ENCODE data around the gene AIFM1. TPM values are rescaled to one million over a fixed set of nuclear protein-coding genes. Genes with fewer than 3 reads are reported as not detected.

AIFM1 gene
- total and polyA plus RNA-seq, 2 of the 4 experiments (the other 2 are of a cell fraction): 22.0 to 27.4 TPM

DNA sequence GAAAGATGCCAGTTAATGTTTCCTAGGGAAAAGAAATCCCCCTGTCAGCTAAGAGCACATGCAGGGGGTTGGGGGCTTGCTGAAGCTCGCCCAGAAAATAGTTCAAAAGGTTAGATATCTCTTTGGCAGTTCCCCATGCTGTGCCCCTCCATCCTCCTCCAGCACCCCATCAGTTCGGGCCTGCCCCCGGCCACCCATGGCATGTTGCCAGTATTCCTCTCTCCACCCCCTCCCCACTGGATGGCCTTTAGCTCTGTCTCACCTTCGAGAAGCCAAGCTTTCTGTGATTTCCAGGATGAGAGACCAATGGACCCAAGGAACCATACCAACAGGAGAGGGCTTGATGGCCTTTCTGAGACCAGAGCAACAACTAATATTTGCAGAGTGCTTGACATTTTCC is 11.3 kb upstream of the AIFM1 start:
- no CpG with 5 or more reads among the region's 4 CpGs for WGBS, 2 experiments (ENCODE audit: extremely low coverage in 2 of 2, insufficient read length in 1 of 2)
- ChIA-PET CTCF (interaction anchor here (0.9 kb wide), 1 partner anchor 9 kb away, joined by 3 read pairs; no protein-coding TSS in a partner anchor), POLR2A (ENCODE audit: unreplicated experiment) (no interaction called here)
- intact Hi-C loops (cut with micrococcal nuclease) (no loop called here), dilution Hi-C loops (cut with HindIII; ENCODE audit: low sequenced_read_pairs, unreplicated experiment) (no loop called here), in situ Hi-C loops (cut with MboI; ENCODE audit: low sequenced_read_pairs) (loop anchor here (25.0 kb wide), 1 partner anchor 565 kb away; no protein-coding TSS in a partner anchor)
- Histone ChIP-seq H3K27ac (ENCODE audit: insufficient read depth, low read length) (no peak overlapping the region), H3K18ac (ENCODE audit: low read depth, low read length) (no peak overlapping the region), H2BK120ac (ENCODE audit: low read depth, low read length) (no peak overlapping the region), H4K20me1 (ENCODE audit: insufficient read depth, low read length) (no peaks in the 10 kb centered on the region; the same call in 1 of the 2 replicates), H3K79me1 (ENCODE audit: low read depth in 1 of 2, low read length in 2 of 2) (no peaks in the 10 kb centered on the region), H2BK15ac (ENCODE audit: low read depth, low read length) (no peak overlapping the region), H3K23ac (ENCODE audit: low read depth, low read length) (no peak overlapping the region), H3K4ac (ENCODE audit: low read depth, low read length) (no peak overlapping the region), H2BK5ac (ENCODE audit: low read depth, low read length, poor library complexity, severe bottlenecking) (no peak overlapping the region), H3K4me3 (ENCODE audit: insufficient read depth, low read depth, low read length) (no peak overlapping the region), H3K36me3 (ENCODE audit: control insufficient read depth, insufficient read depth, low read length) (no peaks in the 10 kb centered on the region), H4K5ac (ENCODE audit: low read depth, low read length) (no peak overlapping the region), H4K91ac (ENCODE audit: insufficient read depth, low read depth, low read length) (no peak overlapping the region), H4K8ac (ENCODE audit: low read depth in 2 of 2, low read length in 2 of 2) (no peak overlapping the region), H2BK20ac (ENCODE audit: low read depth, low read length) (no peak overlapping the region), H3K4me1 (ENCODE audit: control insufficient read depth, insufficient read depth, low read length) (peaks cover 7% of the 10 kb centered on the region), H2AFZ (replicated peaks; ENCODE audit: low read length, poor library complexity) (no peak overlapping the region), H2AK9ac (replicated peaks; ENCODE audit: low read depth, low read length, poor library complexity) (no peak overlapping the region), H3K27me3 (ENCODE audit: control insufficient read depth, insufficient read depth, low read length) (peaks cover 2% of the 10 kb centered on the region; the same call in 1 of the 2 replicates), H3K14ac (replicated peaks; ENCODE audit: low read depth, low read length) (no peak overlapping the region), H3K56ac (ENCODE audit: extremely low read depth, insufficient read depth, low read length) (no peak overlapping the region), H2AK5ac (ENCODE audit: low read depth, low read length) (no peak overlapping the region), H3K9me3 (ENCODE audit: control insufficient read depth, insufficient read depth, low read length) (no peaks in the 10 kb centered on the region), H3K9ac (ENCODE audit: low read depth, low read length) (no peak overlapping the region), H3K4me2 (ENCODE audit: low read depth, low read length) (no peak overlapping the region), H3K9me1 (ENCODE audit: insufficient read depth, low read length) (peaks cover 11% of the 10 kb centered on the region; the same call in 1 of the 2 replicates)
- TF ChIP-seq RCOR1 (IDR thresholded peaks at IDR 0.05; ENCODE audit: insufficient replicate concordance, low read length) (no peak), POLR2A (IDR thresholded peaks at IDR 0.05; ENCODE audit: low read depth, low read length) (no peak), MXI1 (IDR thresholded peaks at IDR 0.05; ENCODE audit: borderline replicate concordance, low read depth, low read length) (no peak)
- DNase-seq: no peak
- no peak for ATAC-seq (ENCODE audit: low read depth)
- no TSS peak for BruUV-seq (replicated peaks)

Data from IMR-90 (cell line).